Measurements from ENCODE around the gene MSRB3. TPM values are rescaled to one million over a fixed set of nuclear protein-coding genes. Genes with fewer than 3 reads are reported as not detected.

MSRB3 gene
- total RNA-seq, 3 donors from 2014 or later (not counting 1 experiment from before 2014, with no cell fraction given) = 2.4 to 3.4 (median 3.1) TPM

- peaks cover 29 to 38% of the 10 kb centered on the region in 2 donors for H3K27me3 Mint-ChIP-seq (ENCODE audit: low read depth in 2 of 2)
- Histone ChIP-seq H3K27ac (ENCODE audit: low read length) (no peak overlapping the region), H3K4me3 (ENCODE audit: low read length) (no peak overlapping the region), H3K4me1 (ENCODE audit: control insufficient read depth, insufficient read depth, low read length) (peaks cover 12% of the 10 kb centered on the region), H3K36me3 (ENCODE audit: control insufficient read depth, insufficient read depth, low read length) (no peaks in the 10 kb centered on the region), H3K27me3 (ENCODE audit: control insufficient read depth, insufficient read depth, low read length) (peaks cover 11% of the 10 kb centered on the region), H3K9me3 (ENCODE audit: control insufficient read depth, insufficient read depth, low read length) (no peaks in the 10 kb centered on the region)
- intact Hi-C loops (cut with micrococcal nuclease) = no loop called here
- H3K9me3 Mint-ChIP-seq = no peaks in the 10 kb centered on the region
- TF ChIP-seq, protein P1, sequence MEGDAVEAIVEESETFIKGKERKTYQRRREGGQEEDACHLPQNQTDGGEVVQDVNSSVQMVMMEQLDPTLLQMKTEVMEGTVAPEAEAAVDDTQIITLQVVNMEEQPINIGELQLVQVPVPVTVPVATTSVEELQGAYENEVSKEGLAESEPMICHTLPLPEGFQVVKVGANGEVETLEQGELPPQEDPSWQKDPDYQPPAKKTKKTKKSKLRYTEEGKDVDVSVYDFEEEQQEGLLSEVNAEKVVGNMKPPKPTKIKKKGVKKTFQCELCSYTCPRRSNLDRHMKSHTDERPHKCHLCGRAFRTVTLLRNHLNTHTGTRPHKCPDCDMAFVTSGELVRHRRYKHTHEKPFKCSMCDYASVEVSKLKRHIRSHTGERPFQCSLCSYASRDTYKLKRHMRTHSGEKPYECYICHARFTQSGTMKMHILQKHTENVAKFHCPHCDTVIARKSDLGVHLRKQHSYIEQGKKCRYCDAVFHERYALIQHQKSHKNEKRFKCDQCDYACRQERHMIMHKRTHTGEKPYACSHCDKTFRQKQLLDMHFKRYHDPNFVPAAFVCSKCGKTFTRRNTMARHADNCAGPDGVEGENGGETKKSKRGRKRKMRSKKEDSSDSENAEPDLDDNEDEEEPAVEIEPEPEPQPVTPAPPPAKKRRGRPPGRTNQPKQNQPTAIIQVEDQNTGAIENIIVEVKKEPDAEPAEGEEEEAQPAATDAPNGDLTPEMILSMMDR (IDR thresholded peaks at IDR 0.05) = no peak
- 26% methylated on average over 3 of the region's 3 CpGs for WGBS (ENCODE audit: insufficient coverage)
- no peak overlapping the region for H3K27ac Mint-ChIP-seq
- ATAC-seq = no peak
- H3K4me3 Mint-ChIP-seq = no peak overlapping the region
- H3K36me3 Mint-ChIP-seq = no peaks in the 10 kb centered on the region
- peaks cover 5 to 13% of the 10 kb centered on the region in 2 donors for H3K4me1 Mint-ChIP-seq
- DNase-seq = no peak
These were observed 2.9 kb upstream of the MSRB3 start for GRCh38 chr12:65275627-65276026.

- Mint-ChIP-seq H3K4me1 (peaks cover 5 to 13% of the 10 kb centered on the region in 2 donors), H3K36me3 (no peaks in the 10 kb centered on the region), H3K9me3 (no peaks in the 10 kb centered on the region), H3K4me3 (no peak overlapping the region), H3K27me3 (ENCODE audit: low read depth in 2 of 2) (peaks cover 32 to 44% of the 10 kb centered on the region in 2 donors), H3K27ac (no peak overlapping the region)
- Histone ChIP-seq H3K36me3 (ENCODE audit: control insufficient read depth, insufficient read depth, low read length) (no peaks in the 10 kb centered on the region), H3K4me3 (ENCODE audit: low read length) (no peak overlapping the region), H3K4me1 (ENCODE audit: control insufficient read depth, insufficient read depth, low read length) (peaks cover 12% of the 10 kb centered on the region), H3K27ac (ENCODE audit: low read length) (no peak overlapping the region), H3K9me3 (ENCODE audit: control insufficient read depth, insufficient read depth, low read length) (no peaks in the 10 kb centered on the region), H3K27me3 (ENCODE audit: control insufficient read depth, insufficient read depth, low read length) (peaks cover 11% of the 10 kb centered on the region)
- TF ChIP-seq, protein P1 (IDR thresholded peaks at IDR 0.05) = no peak
- 52% methylated on average over 2 of the region's 3 CpGs for WGBS (ENCODE audit: insufficient coverage)
- no peak for DNase-seq
- no peak for ATAC-seq
- intact Hi-C loops (cut with micrococcal nuclease) = no loop called here
These were observed 1.5 kb upstream of the MSRB3 start for GRCh38 chr12:65276916-65277530.

DNA sequence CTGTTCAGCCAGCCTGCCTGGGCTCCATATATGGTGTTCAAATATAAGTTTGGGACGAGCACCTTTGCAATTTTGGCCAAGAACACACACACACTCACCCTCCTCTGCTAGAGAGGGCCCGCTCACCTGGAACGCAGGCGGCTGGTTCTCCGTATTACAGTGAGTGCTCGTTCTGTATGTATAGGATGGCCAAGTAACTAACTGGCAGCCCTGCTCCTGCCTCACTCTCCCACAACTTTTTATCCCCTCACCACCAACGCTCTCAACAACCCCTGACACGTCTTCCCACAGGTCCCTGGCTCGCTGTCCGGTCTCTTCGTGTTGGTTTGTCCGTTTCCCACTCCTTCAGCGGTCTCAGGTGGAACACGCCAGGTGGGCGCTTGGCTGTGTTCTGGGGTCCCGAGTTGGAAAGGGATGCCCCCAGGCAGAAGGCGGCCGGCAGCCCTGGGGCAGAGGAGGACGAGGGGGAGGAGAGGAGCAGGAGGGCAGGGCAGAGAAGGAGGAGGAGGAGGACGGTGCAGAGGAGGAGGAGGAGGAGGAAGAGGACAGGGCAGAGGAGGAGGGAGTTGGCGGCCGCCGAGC, 398 bp upstream of the MSRB3 start:
- Histone ChIP-seq H3K9me3 (ENCODE audit: control insufficient read depth, insufficient read depth, low read length) (no peaks in the 10 kb centered on the region), H3K27me3 (ENCODE audit: control insufficient read depth, insufficient read depth, low read length) (peaks cover 14% of the 10 kb centered on the region), H3K4me3 (ENCODE audit: low read length) (no peak overlapping the region), H3K27ac (ENCODE audit: low read length) (no peak overlapping the region), H3K4me1 (ENCODE audit: control insufficient read depth, insufficient read depth, low read length) (peaks cover 12% of the 10 kb centered on the region), H3K36me3 (ENCODE audit: control insufficient read depth, insufficient read depth, low read length) (no peaks in the 10 kb centered on the region)
- WGBS (ENCODE audit: insufficient coverage) = 23% methylated on average over 18 of the region's 23 CpGs
- TF ChIP-seq, protein P1 (IDR thresholded peaks at IDR 0.05) = no peak
- intact Hi-C loops (cut with micrococcal nuclease) = no loop called here
- Mint-ChIP-seq H3K36me3 (no peaks in the 10 kb centered on the region), H3K4me3 (peak overlapping the region; percentile 78), H3K27ac (no peak overlapping the region), H3K27me3 (ENCODE audit: low read depth in 2 of 2) (peaks cover 35 to 44% of the 10 kb centered on the region in 2 donors), H3K4me1 (peaks cover 5 to 13% of the 10 kb centered on the region in 2 donors), H3K9me3 (no peaks in the 10 kb centered on the region)
- ATAC-seq (peak in 1 of 3 donors; percentile 24), DNase-seq (no peak)

Data from natural killer cell (primary cell).